Measurements from ENCODE around the gene DHRS13. TPM values are rescaled to one million over a fixed set of nuclear protein-coding genes. Genes with fewer than 3 reads are reported as not detected.

DHRS13 gene, protein sequence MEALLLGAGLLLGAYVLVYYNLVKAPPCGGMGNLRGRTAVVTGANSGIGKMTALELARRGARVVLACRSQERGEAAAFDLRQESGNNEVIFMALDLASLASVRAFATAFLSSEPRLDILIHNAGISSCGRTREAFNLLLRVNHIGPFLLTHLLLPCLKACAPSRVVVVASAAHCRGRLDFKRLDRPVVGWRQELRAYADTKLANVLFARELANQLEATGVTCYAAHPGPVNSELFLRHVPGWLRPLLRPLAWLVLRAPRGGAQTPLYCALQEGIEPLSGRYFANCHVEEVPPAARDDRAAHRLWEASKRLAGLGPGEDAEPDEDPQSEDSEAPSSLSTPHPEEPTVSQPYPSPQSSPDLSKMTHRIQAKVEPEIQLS
- 2.7 TPM for polyA plus RNA-seq (2013, experiment 1 of 2; ENCODE audit: insufficient read length)
- 1.8 TPM for polyA plus RNA-seq (2013, experiment 2 of 2; ENCODE audit: insufficient read length)

DNA sequence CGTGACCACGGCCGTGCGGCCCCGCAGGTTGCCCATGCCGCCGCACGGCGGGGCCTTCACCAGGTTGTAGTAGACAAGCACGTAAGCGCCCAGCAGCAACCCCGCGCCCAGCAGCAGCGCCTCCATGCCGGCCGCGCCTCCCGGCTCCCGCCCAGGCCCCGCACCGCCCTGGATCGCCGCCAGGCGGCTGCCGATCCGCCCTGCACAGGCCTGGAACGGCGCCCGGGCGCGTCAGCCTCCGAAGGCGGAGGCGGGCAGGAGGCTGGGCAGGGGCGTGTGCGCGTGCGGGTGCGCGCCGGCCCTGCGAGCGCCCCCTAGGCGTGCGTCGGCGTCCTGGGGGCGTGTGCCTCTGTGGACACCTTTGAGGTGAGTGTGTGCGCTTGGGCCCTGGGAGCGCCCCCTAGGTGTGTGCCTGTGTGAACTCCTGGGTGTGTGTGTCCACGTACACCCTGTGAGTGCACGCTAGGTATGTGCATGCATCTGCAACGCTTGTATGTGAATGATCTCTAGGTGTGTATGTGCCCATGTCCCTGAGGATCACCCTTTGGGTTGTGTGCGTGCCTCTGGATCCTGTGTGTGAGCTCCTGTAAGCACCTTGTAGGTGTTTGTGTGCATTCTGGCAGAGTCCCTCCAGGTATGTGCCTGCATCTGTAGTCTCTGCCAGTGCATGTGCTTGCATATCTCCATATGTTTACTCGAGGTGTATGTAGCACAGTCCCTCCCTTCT, at the start of gene DHRS13:
TSS of gene DHRS13 (minus strand) at position 261 of the 727 bp plus-strand sequence. CDS start at position 126, 135 bp downstream.
- DNase-seq: peak; percentile 85

DNA sequence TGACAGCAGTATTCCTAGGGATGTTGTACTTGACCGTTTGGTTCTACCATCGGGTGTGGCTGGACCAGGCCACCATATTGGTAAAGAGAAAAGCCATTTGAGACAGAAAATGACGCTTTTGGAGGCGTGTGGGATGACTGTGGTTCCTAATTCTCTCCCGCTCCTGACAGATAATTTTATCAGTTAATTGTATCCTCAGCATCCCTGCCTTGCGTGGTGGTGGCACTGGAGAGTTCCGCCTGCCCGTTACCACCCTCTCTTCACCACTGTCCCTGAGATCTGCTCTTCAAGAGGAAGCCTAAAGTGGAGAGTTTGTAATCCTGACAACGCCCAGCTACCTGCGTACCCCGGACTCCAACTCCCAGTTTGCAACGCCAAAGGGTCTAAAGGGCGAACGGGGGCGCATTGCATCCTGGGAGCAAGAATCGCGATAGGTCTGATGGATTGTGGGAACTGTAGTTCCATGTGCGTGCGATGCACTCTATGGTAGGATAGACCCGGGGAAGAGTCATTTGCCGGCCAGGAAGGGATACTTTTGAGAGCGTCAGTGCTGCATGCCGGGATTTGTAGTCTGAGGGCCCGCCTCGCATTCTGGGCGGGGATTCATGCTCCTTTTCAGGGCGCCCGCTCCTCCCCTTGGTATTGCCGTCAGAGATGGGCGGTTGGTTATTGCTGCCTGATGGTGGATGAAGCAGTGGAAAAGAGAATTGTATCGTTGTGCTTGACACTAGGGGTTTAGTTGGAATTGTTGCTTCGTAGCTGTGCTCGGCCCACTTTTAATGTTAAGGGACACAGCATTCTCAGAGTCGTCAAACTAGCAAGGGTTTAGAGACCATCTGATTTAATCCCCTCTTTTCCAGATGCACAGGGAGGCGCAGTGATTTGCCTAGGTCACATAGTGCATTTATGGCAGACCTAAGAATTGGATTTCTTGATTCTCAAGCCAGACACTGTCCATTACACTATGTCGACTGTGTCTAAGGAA, 49.4 kb upstream of the DHRS13 start:
- DNase-seq: peak; percentile 100

DNA sequence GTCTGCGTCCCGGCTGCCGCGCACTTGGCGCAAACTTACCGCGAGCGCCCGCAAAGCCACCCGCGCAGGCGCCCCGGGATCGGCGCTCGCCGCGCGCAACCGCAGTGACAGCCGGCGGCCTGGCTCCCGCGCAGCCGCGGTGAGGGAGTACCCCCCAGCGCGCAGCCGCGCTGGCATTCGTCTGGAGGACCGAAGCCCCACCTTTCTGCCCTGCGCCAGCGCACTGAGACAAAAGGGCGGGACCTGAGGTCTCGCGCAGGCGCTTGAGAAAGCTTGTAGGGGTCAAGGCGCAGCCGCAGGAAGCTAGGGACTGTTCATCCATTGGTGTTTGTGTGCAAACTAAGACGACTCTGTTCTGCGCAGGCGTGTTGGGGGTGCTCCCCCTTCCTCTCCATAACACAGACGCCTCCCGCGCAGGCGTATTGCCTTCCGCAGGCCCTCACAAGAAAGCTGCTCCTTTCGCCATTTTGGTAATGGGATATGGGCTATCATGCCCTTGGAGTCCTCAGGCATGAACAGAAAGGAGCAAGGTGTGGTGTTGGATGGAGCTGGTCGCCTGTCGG, 48.6 kb upstream of the DHRS13 start, which contains the start of gene PHF12:
TSS of gene PHF12 (minus strand) at position 91 of the 563 bp plus-strand sequence. CDS start 558 bp downstream, outside the sequence.
- peak; percentile 100 for DNase-seq

DNA sequence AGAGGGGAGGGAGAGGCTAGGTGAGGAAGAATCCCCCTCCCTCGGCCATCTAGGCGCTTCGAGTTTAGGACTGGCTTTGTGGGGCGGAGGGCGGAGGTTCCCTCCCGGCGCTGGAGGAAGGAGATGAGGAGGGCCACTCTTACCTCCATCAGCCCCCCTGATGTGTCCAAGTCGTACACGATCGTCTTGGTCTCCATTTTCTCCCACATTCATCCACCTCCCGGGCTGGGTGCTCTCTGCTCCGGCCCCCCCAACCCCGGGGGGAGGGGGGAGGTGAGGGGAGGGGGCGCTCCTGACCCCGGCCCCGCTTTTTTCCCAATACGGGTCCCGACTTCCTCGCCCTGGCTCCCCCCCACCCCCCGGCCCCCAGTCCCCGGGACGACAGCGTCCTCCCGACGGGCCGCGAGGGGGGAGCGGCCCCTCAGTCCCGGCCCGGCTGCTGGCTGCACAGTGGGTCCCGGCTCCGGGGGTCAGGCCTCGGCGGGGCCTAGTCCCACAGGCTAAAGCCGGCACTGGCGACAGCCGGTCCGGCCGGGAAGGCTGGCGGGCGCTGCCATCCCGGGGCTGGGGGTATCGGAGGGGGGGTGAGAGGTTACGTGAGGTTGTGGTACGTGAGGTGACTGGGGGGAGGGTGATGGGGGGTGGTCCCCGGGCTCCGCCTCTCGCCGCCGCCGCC, 48.0 kb upstream of the DHRS13 start:
- DNase-seq: no peak

DNA sequence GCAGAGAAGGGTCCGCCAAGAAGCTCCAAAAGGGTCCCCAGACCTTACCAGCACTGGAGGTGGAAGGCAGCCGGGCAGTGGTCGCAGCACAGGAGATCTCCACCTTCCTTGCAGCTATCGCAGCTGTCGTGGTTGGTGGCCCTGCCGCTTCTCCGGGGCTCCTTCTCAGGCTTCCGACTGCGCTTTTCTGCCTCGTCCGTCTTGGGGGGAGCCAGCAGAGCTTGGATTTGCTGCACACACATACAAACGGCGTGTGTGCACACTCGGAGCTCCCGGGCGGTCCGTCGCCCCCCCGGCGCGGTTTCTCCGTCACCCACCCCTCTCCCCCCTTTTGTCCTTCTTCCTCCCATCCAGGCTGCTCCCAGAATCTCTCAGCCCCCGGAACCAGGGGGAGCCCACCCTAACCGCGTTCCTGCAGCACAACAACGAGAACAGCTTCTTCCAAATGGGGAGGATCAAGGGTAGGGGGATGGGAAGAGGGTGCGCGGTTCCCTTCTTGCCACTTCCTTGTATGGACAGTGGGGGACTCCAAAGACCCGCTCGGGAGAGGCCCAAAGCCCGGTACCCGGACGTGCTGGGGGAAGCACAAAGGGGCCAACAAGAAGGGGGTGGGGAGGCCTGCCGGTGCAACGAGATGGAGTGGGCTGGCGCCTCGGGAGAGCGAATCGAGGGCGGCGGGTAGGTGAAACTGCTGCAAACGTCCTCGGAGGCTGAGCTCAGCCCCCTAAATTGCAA, 47.3 kb upstream of the DHRS13 start:
- DNase-seq: peak; percentile 66

DNA sequence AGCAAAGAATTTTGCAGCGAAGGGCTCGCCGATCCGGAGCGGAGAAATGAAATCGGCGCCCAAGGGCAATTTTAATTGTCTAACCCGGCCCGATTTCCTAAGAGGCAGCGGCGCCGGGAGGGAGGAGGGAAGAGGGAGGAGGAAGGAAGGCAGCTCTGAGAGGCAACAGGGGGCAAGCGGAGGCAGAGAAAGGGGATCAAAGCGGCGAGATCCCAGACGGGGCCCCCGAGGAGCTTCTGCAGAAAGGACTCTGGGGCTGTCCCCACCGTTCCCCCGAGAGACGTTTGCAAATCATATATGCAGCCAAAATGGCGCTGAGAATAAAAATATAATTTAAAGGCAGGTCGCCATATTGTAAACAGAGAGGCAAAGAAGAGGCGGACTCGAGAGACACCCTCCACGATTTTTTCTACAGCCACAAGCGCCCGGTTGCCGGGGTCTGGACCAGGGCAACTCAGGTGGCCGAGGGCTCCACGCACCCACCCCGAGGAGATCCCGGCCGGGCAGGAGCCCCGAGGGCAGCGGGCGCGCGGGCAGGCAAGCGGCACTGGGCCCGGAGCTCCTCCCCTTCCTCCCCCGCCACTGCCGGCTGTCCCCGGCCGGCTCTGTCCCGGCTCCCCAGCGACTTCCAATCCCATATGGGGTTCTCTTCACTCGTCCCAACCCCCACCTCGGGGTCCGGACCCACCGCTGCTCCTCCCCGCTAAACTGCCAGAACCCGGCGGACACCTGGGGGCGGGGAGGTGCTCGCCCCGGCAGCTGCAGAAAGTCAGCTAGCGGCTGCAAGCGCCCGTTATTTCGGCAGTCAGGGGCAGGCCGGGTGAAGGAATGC, 46.5 kb upstream of the DHRS13 start:
- DNase-seq: peak; percentile 51

DNA sequence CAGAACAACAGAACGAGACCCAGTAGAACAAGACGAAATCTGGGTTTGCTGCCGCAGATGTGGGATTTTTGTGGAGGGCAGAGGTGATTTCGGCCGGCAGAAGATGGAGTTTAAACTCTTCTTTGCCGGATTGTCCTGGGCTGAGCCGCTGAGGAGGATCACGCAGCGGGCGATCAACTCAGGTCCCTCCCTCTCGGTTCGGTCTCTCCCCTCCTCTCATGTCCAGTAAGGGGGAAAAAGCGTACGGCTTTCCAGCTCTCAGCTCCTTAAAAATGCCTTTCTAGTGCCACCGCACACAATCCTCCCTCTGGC, 46.0 kb upstream of the DHRS13 start:
- DNase-seq: no peak

DNA sequence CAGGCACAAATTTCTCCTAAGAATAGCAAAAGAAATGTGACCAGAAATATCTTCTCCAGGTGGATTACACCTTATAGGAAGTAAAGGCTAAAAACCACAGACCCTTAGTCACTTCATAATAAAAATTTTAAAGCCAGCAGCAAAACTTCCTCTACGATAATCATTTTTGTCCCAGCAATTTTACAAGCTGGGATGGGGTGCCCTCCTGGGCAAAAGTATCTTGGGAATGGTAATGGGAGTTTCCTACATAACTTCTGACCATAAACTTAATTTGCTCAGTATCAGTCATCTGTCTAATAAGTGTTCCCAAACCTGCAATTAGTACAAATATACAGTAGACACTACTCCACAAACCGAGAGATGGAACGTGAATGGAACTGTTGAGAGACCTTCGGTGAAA, 45.5 kb upstream of the DHRS13 start:
- DNase-seq: no peak

DNA sequence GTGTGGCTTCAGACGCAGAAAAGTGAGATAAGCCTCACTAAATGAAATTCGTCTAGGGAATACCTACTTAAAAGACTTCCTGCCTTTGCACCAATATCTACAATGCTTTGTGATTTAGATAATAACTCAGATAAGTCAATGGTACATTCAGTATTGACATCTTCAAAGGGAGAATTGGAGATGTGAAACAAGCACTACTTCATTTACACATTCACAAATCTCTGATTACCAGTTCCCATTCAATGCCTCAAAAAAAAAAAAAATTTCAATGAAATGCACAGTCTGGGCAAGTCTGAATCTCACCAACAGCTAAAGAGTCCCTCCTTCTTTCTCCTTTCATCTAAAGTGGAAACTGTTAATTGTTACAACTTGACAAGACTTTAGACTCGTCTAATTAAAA, 44.8 kb upstream of the DHRS13 start:
- DNase-seq: no peak

DNA sequence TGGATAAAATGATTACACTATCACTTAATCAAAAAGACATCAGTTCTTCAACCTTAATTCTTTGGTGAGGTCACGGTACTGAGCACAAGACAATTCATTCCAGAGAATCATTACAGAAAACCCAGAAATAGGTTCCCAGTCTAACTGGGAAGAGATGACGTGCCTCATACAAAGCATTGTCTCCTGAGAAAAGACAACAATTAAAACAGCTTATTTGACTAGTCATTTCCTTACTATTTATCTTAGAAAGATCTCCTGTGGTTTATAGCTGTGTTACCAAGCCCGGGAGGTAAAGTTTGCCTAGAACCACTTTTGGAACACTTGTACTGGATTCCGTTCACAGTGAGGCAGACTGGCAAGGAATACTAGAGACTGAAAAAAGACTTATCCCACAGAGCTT, 43.4 kb upstream of the DHRS13 start:
- DNase-seq: peak; percentile 93

DNA sequence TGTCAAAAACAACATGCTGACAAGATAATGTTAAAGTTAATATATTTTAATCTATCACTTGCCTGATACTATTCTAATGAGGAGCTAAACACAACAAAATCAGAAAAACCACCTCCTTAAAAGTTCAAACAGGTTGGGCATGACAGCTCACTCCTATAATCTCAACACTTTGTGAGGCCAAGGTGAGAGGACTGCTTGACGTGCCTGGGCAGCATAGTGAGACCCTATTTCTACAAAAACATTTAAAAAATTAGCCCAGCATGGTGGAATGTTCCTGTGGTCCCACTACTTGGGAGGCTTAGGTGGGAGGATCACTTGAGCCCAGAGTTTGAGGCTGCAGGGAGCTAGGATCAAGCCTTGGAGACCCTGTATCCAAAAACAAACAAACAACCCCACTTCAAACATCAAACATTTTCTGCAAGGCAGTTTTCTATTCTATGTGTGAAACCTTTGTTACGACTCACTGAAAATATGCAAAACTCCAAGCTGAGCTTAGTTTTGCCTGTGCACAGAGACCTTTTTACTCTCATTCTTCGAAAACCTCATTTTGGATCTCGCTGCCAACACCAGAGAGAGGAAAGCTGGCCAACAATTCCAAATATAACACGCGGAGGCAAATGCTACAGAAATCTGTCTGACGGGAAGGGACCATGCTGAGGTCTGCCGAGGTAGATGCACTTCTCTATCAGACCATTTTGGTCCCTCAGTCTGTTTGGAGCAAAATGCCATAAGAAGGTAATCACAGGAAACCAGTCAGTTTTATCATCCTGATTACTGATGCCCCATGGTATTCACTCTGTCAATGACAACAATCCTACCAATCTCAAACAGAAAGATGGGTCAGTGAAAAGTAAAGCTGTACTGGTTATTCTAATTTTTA, 42.2 kb upstream of the DHRS13 start:
- peak; percentile 77 for DNase-seq

DNA sequence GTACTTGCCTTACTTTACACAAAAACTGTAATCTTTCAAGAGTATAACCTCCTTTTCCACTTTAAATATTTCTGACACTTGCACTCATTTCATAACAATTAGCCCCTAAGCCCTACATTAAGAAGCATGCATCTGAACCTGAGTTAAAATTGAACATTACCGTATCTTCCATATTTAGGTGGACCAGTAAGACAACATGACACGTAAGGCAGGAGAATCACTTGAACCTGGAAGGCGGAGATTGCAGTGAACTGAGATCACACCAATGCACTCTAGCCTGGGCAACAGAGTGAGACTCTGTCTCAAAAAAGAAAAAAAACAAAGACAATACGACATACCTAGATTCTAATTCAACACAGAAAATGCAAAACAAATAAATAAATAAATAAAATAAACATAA, 41.5 kb upstream of the DHRS13 start:
- no peak for DNase-seq

DNA sequence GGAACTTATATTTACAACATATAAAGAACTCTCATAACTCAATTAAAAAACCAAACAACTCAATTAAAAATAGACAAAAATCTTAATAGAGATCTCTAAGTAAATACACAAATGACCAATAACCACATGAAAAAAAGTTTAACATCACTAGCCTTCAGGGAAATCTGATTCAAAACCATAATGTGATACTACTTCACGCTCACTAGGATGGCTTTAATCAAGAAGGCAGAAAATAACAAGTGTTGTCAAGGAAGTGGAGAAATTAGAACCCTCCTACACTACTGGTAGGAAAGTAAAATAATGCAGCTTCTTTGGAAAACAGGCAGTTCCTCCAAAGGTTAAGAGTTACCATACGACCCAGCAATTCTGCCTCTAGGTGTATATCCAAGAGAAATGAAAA, 40.0 kb upstream of the DHRS13 start:
- DNase-seq: no peak

DNA sequence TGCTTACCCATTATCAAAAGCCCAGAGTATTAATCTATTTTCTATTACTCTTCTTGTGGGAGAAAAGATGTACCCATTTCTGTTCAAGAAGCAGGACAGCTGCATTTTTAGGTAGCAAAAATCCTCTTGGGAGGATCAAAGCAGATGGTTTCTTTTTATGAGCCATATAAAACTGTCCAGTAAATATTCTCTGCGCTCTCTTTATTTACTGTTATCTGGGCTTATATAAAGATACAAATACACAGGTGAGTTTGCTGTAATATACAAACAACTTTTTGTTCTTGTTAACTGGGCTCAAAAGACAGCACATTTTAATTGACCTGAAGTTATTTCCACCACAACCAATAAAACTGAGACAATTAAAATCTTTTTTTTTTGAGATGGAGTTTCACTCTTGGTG, 38.4 kb upstream of the DHRS13 start:
- no peak for DNase-seq

DNA sequence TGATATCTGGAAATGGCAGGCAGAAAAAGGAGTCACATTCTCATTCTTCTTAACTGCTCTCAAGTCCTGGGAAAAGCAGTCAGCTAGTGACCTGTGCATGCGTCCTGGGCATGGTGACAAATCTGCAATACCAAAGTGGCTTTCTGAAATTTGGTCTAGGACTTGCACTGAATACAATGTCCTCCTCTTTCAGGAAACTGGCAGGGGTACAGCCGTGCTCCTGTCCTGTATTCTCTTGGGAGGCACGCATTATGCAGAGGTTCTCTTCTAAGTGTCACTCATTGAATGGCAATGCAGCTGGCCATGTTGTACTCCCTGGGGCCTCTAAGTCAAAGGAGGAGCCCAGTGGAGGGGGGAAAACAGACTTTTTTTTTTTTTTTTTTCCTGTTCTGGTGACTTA, 37.8 kb upstream of the DHRS13 start:
- no peak for DNase-seq

DNA sequence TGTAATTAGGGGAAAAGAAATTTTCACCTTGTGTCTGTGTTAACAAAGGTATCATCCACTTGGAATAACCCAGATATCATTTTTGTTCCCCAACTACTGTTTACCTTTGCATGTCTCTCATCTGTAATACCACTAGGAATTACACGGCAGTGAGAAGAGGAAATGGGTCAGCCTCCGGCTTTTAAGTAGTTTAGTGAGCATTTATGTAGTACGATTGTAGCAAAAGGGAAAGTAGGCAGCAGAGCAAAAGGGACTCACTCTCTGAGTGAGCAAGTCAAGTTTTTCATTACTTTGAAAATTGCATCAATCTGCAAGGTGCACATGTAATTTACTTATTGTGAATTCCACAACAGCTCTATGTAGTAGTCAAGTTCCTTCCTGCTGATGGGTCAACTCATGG, 37.3 kb upstream of the DHRS13 start:
- DNase-seq: no peak

DNA sequence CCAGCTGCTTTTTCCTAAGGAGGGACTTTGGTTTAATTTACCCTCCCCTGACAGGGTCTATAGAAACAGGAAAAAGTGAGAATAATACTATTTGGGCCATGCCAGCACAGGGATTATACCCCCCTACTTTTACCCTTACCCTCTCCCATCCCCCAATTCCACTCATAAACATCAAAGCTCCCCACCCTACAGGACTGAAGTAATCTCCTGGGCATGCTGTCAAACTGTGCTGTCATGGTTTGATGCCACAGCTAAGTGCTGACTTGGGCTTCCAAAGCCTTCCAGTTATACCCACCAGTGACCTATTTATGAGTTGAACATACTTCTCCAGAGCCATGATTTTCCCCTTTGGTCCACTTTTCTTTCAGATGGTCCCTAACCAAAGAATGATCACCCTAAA, 35.7 kb upstream of the DHRS13 start:
- DNase-seq: no peak

DNA sequence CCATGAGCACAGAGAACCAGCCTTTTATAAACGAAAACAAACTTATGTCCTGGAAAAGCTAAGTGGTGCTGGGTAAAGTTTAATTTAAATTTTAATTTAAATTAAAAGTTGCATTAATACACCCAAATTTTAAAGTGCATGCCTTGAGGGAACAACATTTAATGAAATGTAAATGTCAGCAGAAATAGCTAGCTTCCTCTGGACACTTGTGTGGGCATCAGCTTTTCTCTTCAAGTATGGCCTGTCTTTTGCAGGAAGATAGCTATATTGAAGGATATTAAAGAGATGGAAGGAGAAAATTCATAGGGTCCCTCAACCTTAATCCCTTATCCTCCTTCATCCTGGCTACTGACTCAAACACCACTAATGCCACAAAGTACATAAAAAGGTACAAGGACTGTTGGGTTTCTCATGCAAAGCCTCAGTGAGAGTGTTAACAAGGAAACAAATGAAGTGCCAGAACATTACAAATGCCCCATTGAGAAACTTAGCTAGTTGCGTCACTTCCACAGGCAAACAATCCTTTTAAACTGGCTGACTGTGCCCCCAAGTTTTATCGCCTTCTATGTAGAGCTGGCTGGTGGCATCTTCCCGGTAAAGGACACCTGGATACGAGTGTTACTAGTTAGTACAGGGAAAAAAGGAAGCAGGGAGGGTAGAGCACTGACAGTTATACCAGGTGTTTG, 34.3 kb upstream of the DHRS13 start:
- no peak for DNase-seq

Data from fibroblast of skin of back (primary cell).